Heart right ventricle (tissue), 16 donors: Measurements from ENCODE around the gene ST6GALNAC5. TPM values are rescaled to one million over a fixed set of nuclear protein-coding genes. Genes with fewer than 3 reads are reported as not detected.

ENCODE experiments used
- ATAC-seq, 8 donors: fragments of 200-7000 bp; cut with Tn5 transposase; one replicate each; pipeline ENCODE4 v1.9.1; 2020; ENCODE audit warnings: mild to moderate bottlenecking in 8 of 8, moderate library complexity in 8 of 8, moderate number of reproducible peaks in 1 of 8
- DNase-seq, 2 donors: peaks; one replicate each; pipeline ENCODE4 v3.0.0-alpha.2; 2020
- H3K27ac ChIP-seq, 10 donors: fragments of 200-600 bp; sonication (generic) in 2 of 10; one replicate each; pipeline versions ENCODE4 v1.5.0 to v1.8.0; 2020 to 2022; ENCODE audit warnings: mild to moderate bottlenecking in 3 of 10
- H3K27me3 ChIP-seq, 7 donors: fragments of 200-600 bp; one replicate each; pipeline ENCODE4 v1.8.0; 2021 to 2022; ENCODE audit warnings: mild to moderate bottlenecking in 2 of 7
- H3K36me3 ChIP-seq, 9 donors: fragments of 200-600 bp; sonication (generic) in 1 of 9; one replicate each; pipeline versions ENCODE4 v1.5.0 to v1.8.0; 2020 to 2022; ENCODE audit warnings: mild to moderate bottlenecking in 2 of 9
- H3K4me1 ChIP-seq, 9 donors: fragments of 200-600 bp; sonication (generic) in 1 of 9; one replicate each; pipeline versions ENCODE4 v1.5.0 to v1.8.0; 2020 to 2022; ENCODE audit warnings: mild to moderate bottlenecking in 4 of 9
- H3K4me3 ChIP-seq, 10 donors: fragments of 200-600 bp; sonication (generic) in 2 of 10; one replicate each; pipeline versions ENCODE4 v1.5.0 to v1.8.0; 2020 to 2022; ENCODE audit warnings: mild to moderate bottlenecking in 7 of 10, moderate library complexity in 2 of 10
- H3K9me3 ChIP-seq, 11 donors: fragments of 200-600 bp in 10 of 11; sonication (generic) in 2 of 11; one replicate each; pipeline versions ENCODE4 v1.5.0 to v1.8.0; 2013 to 2022; ENCODE audit warnings: mild to moderate bottlenecking in 2 of 11, control low read depth in 1 of 11, moderate library complexity in 1 of 11
- CTCF ChIP-seq, 9 donors: fragments of 200-600 bp; sonication (generic) in 2 of 9; IDR thresholded peaks; one replicate each; pipeline versions ENCODE4 v1.5.0 to v1.8.0; 2021 to 2022; ENCODE audit warnings: antibody characterized with exemption in 9 of 9, mild to moderate bottlenecking in 5 of 9, moderate library complexity in 1 of 9
- WGBS, 2 donors: extraction: QIAGEN DNeasy Blood & Tissue Kit; methylation state at CpG; one replicate each; pipeline ENCODE4 v1.1.7; 2013; ENCODE audit warnings: inconsistent platforms in 1 of 2; 5-methylcytosine and 5-hydroxymethylcytosine counted together
- intact Hi-C, 10 donors: fragments of 100-400 bp; cut with DNase I; formaldehyde crosslinking; loops; one replicate each; pipeline versions ENCODE4 v1.11.1 to v1.14.2; 2022
- polyA plus RNA-seq, 2 donors: library from polyadenylated mRNA; stranded (reverse); fragments of 200-250 nt; gene quantifications; one replicate each; pipeline ENCODE4 v1.2.3, GENCODE V29; 2013
- total RNA-seq, 10 donors: library from RNA; stranded (reverse); fragmentation: NEBNext Ultra II Directional in 3 of 10; extraction: Animal tissue kit (Norgen Biotek cat#: 25700) in 3 of 10; gene quantifications; one replicate each; pipeline versions ENCODE4 v1.2.1 to v1.2.4, GENCODE V29; 2021 to 2023
- donor health status: Arrhythmogenic right ventricular cardiomyopathy.
- donor health status: ischemic (EF 13 %, LVEDD 7.1; RV severe dilation, severe dysfunction).
- donor health status: healthy with polysubstance abuse.
- donor health status: DM: no; HTN: yes; CAD: no.
- donor health status: DM: no; HTN: no; CAD: no.
- donor health status: ischemic (EF 25% LVEDD 6.9; RV normal size, moderate dysfunction).
- donor health status: ischemic (EF 25% LVEDD 5.7; RV mildly dilated, moderate dysfunction).
- donor health status: healthy.
- donor health status: DM: yes; HTN: yes; CAD: no.
- donor health status: Ischemic cardiomyopathy.
- donor health status: ischemic (EF 35%, LVEDD 5.7; RV mildly dilated, moderate dysfunction).
- donor health status: nonischemic (EF 11% LVEDD 7.7; RV severe dilation, severe dysfunction).
- donor health status: DM: yes; HTN: yes; CAD: no.
- donor health status: PGD.
- donor health status: ischemic (EF 29% LVEDD 5.4; RV normal size, mild dysfunction).
- donor health status: nonischemic (EF 23%, LVEDD 6.1; RV moderate dilation, normal function).

Gene ST6GALNAC5
- total and polyA plus RNA-seq, 12 donors: 0.17 to 1.3 (median 0.35) TPM; not detected in 2

GRCh38 chr1:77037038-77037437 is 169.8 kb downstream of the ST6GALNAC5 start:
- intact Hi-C loops: no loop called here
- peaks cover 0 to 10% (median 0%) of the 10 kb centered on the region in 7 donors for H3K27me3 ChIP-seq

GRCh38 chr1:77038000-77038399 is 170.7 kb downstream of the ST6GALNAC5 start:
- no peak for ATAC-seq
- H3K4me3 ChIP-seq: no peak overlapping the region
- DNase-seq: no peak
- H3K9me3 ChIP-seq: peaks cover 0 to 5% (median 0%) of the 10 kb centered on the region in 11 donors
- TF ChIP-seq CTCF (IDR thresholded peaks at IDR 0.05): no peak
- WGBS, 2 donors: 54 to 63% methylated on average over 1 of the region's 1 CpG
- H3K4me1 ChIP-seq: no peaks in the 10 kb centered on the region
- no peak overlapping the region for H3K27ac ChIP-seq
- H3K27me3 ChIP-seq: peaks cover 0 to 10% (median 0%) of the 10 kb centered on the region in 7 donors
- intact Hi-C loops: no loop called here
- no peaks in the 10 kb centered on the region for H3K36me3 ChIP-seq

More at GRCh38 chr1:77037038-77037437, 169.8 kb downstream of the ST6GALNAC5 start:
- Histone ChIP-seq H3K9me3 (peaks cover 0 to 5% (median 0%) of the 10 kb centered on the region in 11 donors), H3K4me3 (no peak overlapping the region), H3K4me1 (no peaks in the 10 kb centered on the region), H3K27ac (no peak overlapping the region), H3K36me3 (no peaks in the 10 kb centered on the region)
- ATAC-seq (no peak), DNase-seq (no peak)
- TF ChIP-seq CTCF (IDR thresholded peaks at IDR 0.05): no peak

GRCh38 chr1:77039111-77039510 is 171.8 kb downstream of the ST6GALNAC5 start:
- DNase-seq: no peak
- WGBS, 2 donors: 90 to 92% methylated on average over 1 of the region's 1 CpG
- H3K9me3 ChIP-seq: peaks cover 0 to 5% (median 0%) of the 10 kb centered on the region in 11 donors
- H3K4me3 ChIP-seq: no peak overlapping the region
- no peak for TF ChIP-seq CTCF (IDR thresholded peaks at IDR 0.05)
- peaks cover 0 to 5% (median 0%) of the 10 kb centered on the region in 7 donors for H3K27me3 ChIP-seq
- no peaks in the 10 kb centered on the region for H3K4me1 ChIP-seq
- intact Hi-C loops: no loop called here
- no peak for ATAC-seq
- H3K36me3 ChIP-seq: no peaks in the 10 kb centered on the region
- no peak overlapping the region for H3K27ac ChIP-seq

GRCh38 chr1:77039739-77040138 is 172.5 kb downstream of the ST6GALNAC5 start:
- intact Hi-C loops: no loop called here
- ATAC-seq (no peak), DNase-seq (no peak)
- TF ChIP-seq CTCF (IDR thresholded peaks at IDR 0.05): no peak
- H3K27me3 ChIP-seq: peaks cover 0 to 8% (median 0%) of the 10 kb centered on the region in 7 donors
- H3K9me3 ChIP-seq: peaks cover 0 to 5% (median 0%) of the 10 kb centered on the region in 11 donors
- H3K4me1 ChIP-seq: no peaks in the 10 kb centered on the region
- H3K4me3 ChIP-seq: no peak overlapping the region
- no peak overlapping the region for H3K27ac ChIP-seq
- 89 to 91% methylated on average over 8 of the region's 8 CpGs for WGBS, 2 donors
- no peaks in the 10 kb centered on the region for H3K36me3 ChIP-seq
